NT2/D1 (cell line): ENCODE data around the gene DROSHA.

Source experiments
- SUZ12 ChIP-seq: IDR thresholded peaks from 2 replicates; pipeline ENCODE4 v1.6.1; 2011; ENCODE audit not compliant: insufficient read length, insufficient read depth; ENCODE audit errors: extremely low read depth
- YY1 ChIP-seq: IDR thresholded peaks from 2 replicates; pipeline ENCODE4 v1.6.1; 2011; ENCODE audit not compliant: insufficient read length, insufficient read depth
- ZNF274 ChIP-seq: IDR thresholded peaks from 2 replicates; pipeline ENCODE4 v1.6.1; 2011; ENCODE audit warnings: mild to moderate bottlenecking, low read depth, low read length

- TF ChIP-seq ZNF274 (no peak), YY1 (no peak), SUZ12 (no peak)
Observed at GRCh38 chr5:31531888-31532547, at the start of gene DROSHA, which contains the start of gene C5orf22.
